ENCODE results near the gene SLC29A1. TPM values are rescaled to one million over a fixed set of nuclear protein-coding genes. Genes with fewer than 3 reads are reported as not detected.

Gene SLC29A1
- total RNA-seq, 1 donor from 2014 or later: 1.8 TPM

GRCh38 chr6:44226368-44227147, 3.2 kb downstream of the SLC29A1 start:
- Histone ChIP-seq H3K27me3 (ENCODE audit: control insufficient read depth, insufficient read depth, low read length) (no peaks in the 10 kb centered on the region), H3K36me3 (ENCODE audit: control insufficient read depth, insufficient read depth, low read length) (no peaks in the 10 kb centered on the region), H3K4me3 (ENCODE audit: low read depth, low read length) (no peak overlapping the region)
- FAIRE-seq (no peak), DNase-seq (ENCODE audit: low read depth) (no peak)
- no peak for TF ChIP-seq CTCF (IDR thresholded peaks at IDR 0.05; ENCODE audit: insufficient read depth, low read length, severe bottlenecking)

- no peak for TF ChIP-seq CTCF (IDR thresholded peaks at IDR 0.05; ENCODE audit: insufficient read depth, low read length, severe bottlenecking)
- Histone ChIP-seq H3K4me3 (ENCODE audit: low read depth, low read length) (no peak overlapping the region), H3K27me3 (ENCODE audit: control insufficient read depth, insufficient read depth, low read length) (no peaks in the 10 kb centered on the region), H3K36me3 (ENCODE audit: control insufficient read depth, insufficient read depth, low read length) (no peaks in the 10 kb centered on the region)
- DNase-seq (ENCODE audit: low read depth): no peak
- no peak for FAIRE-seq
These were observed 3.9 kb downstream of the SLC29A1 start for GRCh38 chr6:44227148-44227793.

GRCh38 chr6:44228031-44228430, 4.6 kb downstream of the SLC29A1 start:
- no peaks in the 10 kb centered on the region for H3K36me3 ChIP-seq (ENCODE audit: control insufficient read depth, insufficient read depth, low read length)
- H3K4me3 ChIP-seq (ENCODE audit: low read depth, low read length): no peak overlapping the region
- FAIRE-seq: no peak
- no peak for TF ChIP-seq CTCF (IDR thresholded peaks at IDR 0.05; ENCODE audit: insufficient read depth, low read length, severe bottlenecking)
- no peaks in the 10 kb centered on the region for H3K27me3 ChIP-seq (ENCODE audit: control insufficient read depth, insufficient read depth, low read length)
- DNase-seq (ENCODE audit: low read depth): no peak

- Histone ChIP-seq H3K36me3 (ENCODE audit: control insufficient read depth, insufficient read depth, low read length) (no peaks in the 10 kb centered on the region), H3K27me3 (ENCODE audit: control insufficient read depth, insufficient read depth, low read length) (no peaks in the 10 kb centered on the region), H3K4me3 (ENCODE audit: low read depth, low read length) (no peak overlapping the region)
- FAIRE-seq: no peak
- DNase-seq (ENCODE audit: low read depth): no peak
- no peak for TF ChIP-seq CTCF (IDR thresholded peaks at IDR 0.05; ENCODE audit: insufficient read depth, low read length, severe bottlenecking)
These were observed 5.0 kb downstream of the SLC29A1 start for GRCh38 chr6:44228433-44228832.

GRCh38 chr6:44228836-44229235, 5.4 kb downstream of the SLC29A1 start:
- no peak for TF ChIP-seq CTCF (IDR thresholded peaks at IDR 0.05; ENCODE audit: insufficient read depth, low read length, severe bottlenecking)
- Histone ChIP-seq H3K4me3 (ENCODE audit: low read depth, low read length) (no peak overlapping the region), H3K27me3 (ENCODE audit: control insufficient read depth, insufficient read depth, low read length) (no peaks in the 10 kb centered on the region), H3K36me3 (ENCODE audit: control insufficient read depth, insufficient read depth, low read length) (no peaks in the 10 kb centered on the region)
- FAIRE-seq (no peak), DNase-seq (ENCODE audit: low read depth) (no peak)
